Measurements from ENCODE around the gene AIG1. TPM values are rescaled to one million over a fixed set of nuclear protein-coding genes. Genes with fewer than 3 reads are reported as not detected.

Gene AIG1
- total RNA-seq, 4 donors from 2014 or later: 40.7 to 56.4 (median 43.6) TPM

DNA sequence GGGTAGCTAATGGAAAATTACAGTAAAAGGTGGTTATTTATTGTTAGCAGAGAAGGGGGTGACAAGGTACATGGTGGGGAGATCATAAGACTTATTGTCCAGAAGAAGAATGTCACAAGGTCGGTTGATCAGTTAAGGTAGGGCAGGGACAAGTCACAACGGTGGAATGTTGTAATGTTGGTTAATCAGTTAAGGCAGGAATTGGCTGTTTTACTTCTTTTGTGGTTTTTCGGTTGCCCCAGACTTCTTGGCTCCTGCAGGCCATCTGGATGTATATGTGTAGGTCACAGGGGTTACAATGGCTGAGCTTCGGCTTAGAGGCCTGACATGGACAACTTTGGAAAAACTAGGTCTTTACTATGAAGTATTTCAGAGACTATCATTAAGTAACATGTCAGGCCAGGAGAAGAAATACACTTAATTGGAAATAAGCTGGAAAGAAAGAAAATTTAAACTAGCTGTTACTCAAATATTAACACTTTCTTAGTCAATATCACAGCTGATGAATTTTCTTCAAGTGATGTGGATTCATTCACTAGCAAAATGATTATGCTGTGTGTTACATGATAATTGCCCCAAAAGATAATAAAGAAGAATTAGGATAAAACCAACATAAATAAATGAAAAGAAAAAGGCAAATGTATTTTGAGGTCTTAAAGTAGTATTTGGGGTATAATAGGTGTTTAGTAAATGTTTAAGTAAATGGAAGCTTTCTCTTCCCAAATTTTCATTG is 4.4 kb downstream of the AIG1 start:
- TF ChIP-seq, protein P1, sequence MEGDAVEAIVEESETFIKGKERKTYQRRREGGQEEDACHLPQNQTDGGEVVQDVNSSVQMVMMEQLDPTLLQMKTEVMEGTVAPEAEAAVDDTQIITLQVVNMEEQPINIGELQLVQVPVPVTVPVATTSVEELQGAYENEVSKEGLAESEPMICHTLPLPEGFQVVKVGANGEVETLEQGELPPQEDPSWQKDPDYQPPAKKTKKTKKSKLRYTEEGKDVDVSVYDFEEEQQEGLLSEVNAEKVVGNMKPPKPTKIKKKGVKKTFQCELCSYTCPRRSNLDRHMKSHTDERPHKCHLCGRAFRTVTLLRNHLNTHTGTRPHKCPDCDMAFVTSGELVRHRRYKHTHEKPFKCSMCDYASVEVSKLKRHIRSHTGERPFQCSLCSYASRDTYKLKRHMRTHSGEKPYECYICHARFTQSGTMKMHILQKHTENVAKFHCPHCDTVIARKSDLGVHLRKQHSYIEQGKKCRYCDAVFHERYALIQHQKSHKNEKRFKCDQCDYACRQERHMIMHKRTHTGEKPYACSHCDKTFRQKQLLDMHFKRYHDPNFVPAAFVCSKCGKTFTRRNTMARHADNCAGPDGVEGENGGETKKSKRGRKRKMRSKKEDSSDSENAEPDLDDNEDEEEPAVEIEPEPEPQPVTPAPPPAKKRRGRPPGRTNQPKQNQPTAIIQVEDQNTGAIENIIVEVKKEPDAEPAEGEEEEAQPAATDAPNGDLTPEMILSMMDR (IDR thresholded peaks at IDR 0.05; ENCODE audit: low read depth): no peak

DNA sequence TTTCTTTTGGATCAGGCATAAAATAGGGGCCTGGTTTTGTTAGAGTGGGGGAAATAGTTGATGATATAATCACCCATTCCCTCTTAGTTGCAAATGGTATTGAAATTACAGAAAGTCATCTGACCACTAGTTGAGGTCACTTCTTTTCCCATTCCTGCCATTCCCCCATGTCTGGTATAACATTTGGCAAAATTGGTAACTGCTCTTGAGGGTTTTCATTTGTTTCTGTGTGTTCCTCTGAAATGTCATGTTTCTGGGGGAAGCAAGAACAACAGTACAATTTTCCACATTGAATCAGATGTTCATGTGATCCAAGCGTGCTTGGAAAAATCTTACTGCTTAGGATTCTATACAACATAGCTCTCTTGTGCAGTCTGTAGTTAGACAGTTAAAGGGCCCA is 7.3 kb downstream of the AIG1 start:
- TF ChIP-seq, protein P1 (IDR thresholded peaks at IDR 0.05; ENCODE audit: low read depth): no peak

DNA sequence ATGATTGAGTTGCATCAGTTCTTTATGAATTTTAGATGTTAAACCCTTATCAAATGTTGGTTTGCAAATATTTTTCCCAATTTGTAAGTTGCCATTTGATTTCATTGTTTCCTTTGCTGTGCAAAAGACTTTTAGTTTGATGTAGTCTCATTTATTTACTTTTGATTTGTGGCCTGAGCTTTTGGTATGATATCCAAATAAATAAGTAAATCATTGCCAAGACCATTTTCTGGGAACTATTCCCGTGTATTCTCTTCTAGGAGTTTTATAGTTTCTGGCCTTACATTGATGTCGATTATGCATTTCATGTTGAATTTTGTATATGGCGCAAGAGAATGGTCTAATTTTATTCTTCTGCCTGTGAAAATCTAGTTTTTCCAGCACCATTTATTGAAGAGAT is 13.4 kb downstream of the AIG1 start:
- TF ChIP-seq, protein P1 (IDR thresholded peaks at IDR 0.05; ENCODE audit: low read depth): no peak

DNA sequence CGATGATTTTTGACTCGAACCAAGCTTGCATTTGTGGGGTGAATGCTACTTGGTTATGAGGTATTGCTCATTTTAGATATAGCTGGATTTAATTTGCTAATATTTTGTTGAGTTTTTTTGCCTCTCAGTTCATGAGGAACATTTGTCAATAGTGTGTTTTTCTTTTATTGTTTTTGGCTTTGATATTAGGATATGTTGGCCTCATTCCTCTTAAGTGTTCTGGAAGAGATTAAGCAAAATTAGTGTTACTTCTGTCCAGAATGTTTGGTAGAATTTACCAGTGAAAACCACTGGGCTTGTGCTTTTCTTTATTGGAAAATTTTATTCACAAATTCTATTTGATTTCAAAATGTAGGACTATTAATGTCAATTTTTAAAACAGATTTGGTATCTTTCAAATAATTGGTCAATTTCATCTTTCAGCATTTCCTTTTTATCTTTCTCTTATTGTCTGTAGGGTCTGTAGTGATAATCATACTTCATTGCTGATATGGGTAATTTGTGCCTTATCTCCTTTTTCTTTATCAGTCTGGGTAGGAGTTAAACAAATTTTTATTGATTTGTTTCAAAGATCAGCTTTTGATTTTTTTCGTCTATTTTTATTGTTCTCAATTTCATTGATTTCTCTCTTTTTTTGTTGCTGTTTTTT is 14.1 kb downstream of the AIG1 start:
- TF ChIP-seq, protein P1 (IDR thresholded peaks at IDR 0.05; ENCODE audit: low read depth): no peak

DNA sequence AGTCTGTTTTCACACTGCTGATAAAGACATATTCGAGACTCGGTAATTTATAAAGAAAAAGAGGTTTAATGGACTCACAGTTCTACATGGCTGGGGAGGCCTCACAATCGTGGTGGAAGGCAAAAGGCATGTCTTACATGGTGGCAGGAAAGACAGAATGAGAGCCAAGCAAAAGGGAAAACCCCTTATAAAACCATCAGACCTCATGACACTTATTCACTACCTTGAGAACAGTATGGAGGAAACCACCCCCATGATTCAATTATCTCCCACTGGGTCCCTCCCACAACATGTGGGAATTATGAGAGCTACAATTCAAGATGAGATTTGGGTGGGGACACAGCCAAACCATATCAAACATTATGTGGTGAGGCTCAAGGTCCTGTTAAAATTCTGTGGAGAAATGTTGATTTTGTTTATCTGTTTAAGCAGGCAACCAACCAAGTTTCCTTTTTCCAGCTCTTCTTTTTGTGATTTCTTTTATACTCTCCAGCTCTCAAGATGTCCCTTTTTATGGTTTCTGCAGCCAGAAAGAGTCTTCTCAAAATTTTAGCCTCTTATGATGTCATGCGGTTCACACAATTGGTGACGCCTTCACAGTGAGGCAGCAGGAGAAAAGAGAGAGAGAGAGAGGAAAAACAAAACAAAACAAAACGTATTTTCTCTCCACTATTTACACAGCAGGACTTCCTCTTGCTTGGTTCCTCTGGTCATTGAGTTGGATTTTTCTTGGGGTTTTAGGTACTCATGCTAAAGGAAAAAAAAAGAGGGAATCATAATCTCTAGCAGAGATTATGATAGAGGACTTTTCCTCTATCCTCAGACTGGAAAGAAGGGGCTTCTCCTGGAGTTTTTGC is 18.0 kb downstream of the AIG1 start:
- TF ChIP-seq, protein P1 (IDR thresholded peaks at IDR 0.05; ENCODE audit: low read depth): no peak

DNA sequence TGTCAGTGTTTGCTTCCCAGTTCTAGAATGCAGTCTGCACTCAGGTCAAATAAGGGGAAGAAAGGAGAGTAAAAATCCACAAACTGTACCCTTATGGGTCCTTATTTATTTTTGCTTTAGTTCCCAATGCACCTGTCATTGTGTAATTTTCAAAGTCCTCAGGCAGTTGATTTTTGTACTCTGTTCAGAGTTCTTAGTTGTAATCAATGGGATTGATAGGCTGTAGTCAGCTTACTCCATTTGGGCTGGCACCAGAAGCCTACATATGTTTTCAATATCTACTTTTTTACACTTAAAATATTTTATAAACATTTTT is 18.6 kb downstream of the AIG1 start:
- TF ChIP-seq, protein P1 (IDR thresholded peaks at IDR 0.05; ENCODE audit: low read depth): no peak

DNA sequence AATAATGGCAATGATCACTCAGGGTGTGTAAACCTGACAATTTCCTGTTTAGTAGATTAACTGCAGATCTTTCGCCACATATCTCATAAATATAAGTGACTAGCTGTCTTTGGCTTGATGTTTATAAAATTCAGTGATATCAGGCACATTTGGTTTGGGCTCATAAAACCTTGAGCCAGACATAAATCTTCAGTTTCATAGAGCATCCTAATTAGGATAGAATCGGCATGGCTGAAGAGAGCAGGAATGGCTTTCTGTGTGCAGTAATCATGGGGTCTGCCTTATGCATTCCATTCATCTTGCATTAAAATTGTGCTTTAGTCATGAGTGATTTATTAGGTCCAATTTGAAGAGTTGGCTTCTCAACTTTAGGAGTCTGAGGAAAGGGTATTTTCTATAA is 27.2 kb downstream of the AIG1 start:
- TF ChIP-seq, protein P1 (IDR thresholded peaks at IDR 0.05; ENCODE audit: low read depth): no peak
